H1 (cell line): ENCODE data around the gene SLC20A1. TPM values are rescaled to one million over a fixed set of nuclear protein-coding genes. Genes with fewer than 3 reads are reported as not detected.

ENCODE experiments used
- CTCF ChIA-PET: fragments of 300-600 bp; sonication (Branson Sonifier 250); formaldehyde crosslinking; loops from one replicate; lab custom pipeline; 2021; ENCODE audit not compliant: partially characterized antibody; lab: Charles Lee
- POLR2A ChIA-PET: fragments of 300-600 bp; sonication (Branson Sonifier 250); formaldehyde crosslinking; loops from one replicate; lab custom pipeline; 2021; ENCODE audit warnings: inconsistent platforms; ENCODE audit not compliant: partially characterized antibody; lab: Charles Lee
- DNase-seq, 2 experiments: peaks; one replicate each; pipeline versions ENCODE4 v3.0.0 to v3.0.0-alpha.2; 2010 to 2022; ENCODE audit warnings: low spot score in 2 of 2, low read depth in 1 of 2, mixed read lengths in 1 of 2
- FAIRE-seq: peaks from 2 replicates; lab custom pipeline; 2011; peaks lifted over from hg19 to GRCh38; lab: Jason Lieb, UNC
- H2AFZ ChIP-seq: 2 replicates; pipeline ENCODE4 v1.8.1; 2012; ENCODE audit warnings: low read length, inconsistent platforms
- H2AK5ac ChIP-seq: 2 replicates; pipeline ENCODE4 v1.6.1; 2013; ENCODE audit warnings: low read depth, low read length
- H2BK120ac ChIP-seq: replicated peaks from 2 replicates; pipeline ENCODE3; 2013; ENCODE audit warnings: low read depth, low read length, inconsistent platforms
- H2BK12ac ChIP-seq: 2 replicates; pipeline ENCODE4 v1.6.1; 2013; ENCODE audit warnings: low read depth, low read length
- H2BK15ac ChIP-seq: 2 replicates; pipeline ENCODE4 v1.6.1; 2013; ENCODE audit warnings: low read length
- H2BK20ac ChIP-seq: 2 replicates; pipeline ENCODE4 v1.6.1; 2013; ENCODE audit warnings: low read length
- H2BK5ac ChIP-seq: 2 replicates; pipeline ENCODE4 v1.6.1; 2013; ENCODE audit warnings: low read depth, low read length
- H3K14ac ChIP-seq: 2 replicates; pipeline ENCODE4 v1.6.1; 2013; ENCODE audit warnings: inconsistent platforms; ENCODE audit not compliant: insufficient read length
- H3K18ac ChIP-seq: 2 replicates; pipeline ENCODE4 v1.6.1; 2013; ENCODE audit warnings: low read length; ENCODE audit errors: extremely low read depth
- H3K23ac ChIP-seq: 2 replicates; pipeline ENCODE4 v1.6.1; 2013; ENCODE audit warnings: inconsistent platforms; ENCODE audit not compliant: insufficient read length
- H3K23me2 ChIP-seq: 2 replicates; pipeline ENCODE4 v1.6.1; 2013; ENCODE audit warnings: low read depth, low read length
- H3K27ac ChIP-seq: 2 replicates; pipeline ENCODE4 v1.6.1; 2011; ENCODE audit warnings: low read depth, low read length, inconsistent platforms
- H3K27me3 ChIP-seq, 4 experiments: replicated peaks in 1 of 4; 1 replicate in 1 of 4; 2 replicates in 3 of 4; pipeline versions ENCODE4 v1.6.1 to v1.8.1; 2011 to 2013; ENCODE audit warnings: low read length in 3 of 4, mild to moderate bottlenecking in 3 of 4, inconsistent platforms in 2 of 4, mixed read lengths in 2 of 4, moderate library complexity in 1 of 4; ENCODE audit not compliant: control insufficient read depth in 3 of 4, insufficient read depth in 3 of 4; ENCODE audit errors: extremely low read depth in 1 of 4
- H3K36me3 ChIP-seq, 4 experiments: 2 replicates each; pipeline versions ENCODE4 v1.6.1 to v1.8.1; 2011 to 2013; ENCODE audit warnings: mild to moderate bottlenecking in 4 of 4, low read length in 3 of 4, moderate library complexity in 2 of 4, control low read depth in 1 of 4, inconsistent platforms in 1 of 4; ENCODE audit not compliant: insufficient read depth in 4 of 4, control insufficient read depth in 2 of 4
- H3K4ac ChIP-seq: replicated peaks from 2 replicates; pipeline ENCODE3; 2013; ENCODE audit warnings: low read length, low read depth, mixed read lengths, inconsistent platforms; ENCODE audit not compliant: insufficient read length
- H3K4me1 ChIP-seq, 4 experiments: replicated peaks in 1 of 4; 1 replicate in 1 of 4; 2 replicates in 3 of 4; pipeline versions ENCODE4 v1.6.1 to v1.8.1; 2011 to 2013; ENCODE audit warnings: low read length in 3 of 4, inconsistent platforms in 2 of 4, mixed read lengths in 1 of 4; ENCODE audit not compliant: insufficient read depth in 4 of 4, control insufficient read depth in 3 of 4
- H3K4me2 ChIP-seq, 2 experiments: 2 replicates each; pipeline versions ENCODE4 v1.6.1 to v1.8.1; 2011 to 2013; ENCODE audit warnings: low read depth in 2 of 2, low read length in 2 of 2, control low read depth in 1 of 2, inconsistent platforms in 1 of 2, mild to moderate bottlenecking in 1 of 2; ENCODE audit not compliant: insufficient read depth in 1 of 2
- H3K4me3 ChIP-seq, 4 experiments: fragments of 200-600, 300-600 bp in 1 of 4; sonication (generic), shearing (Covaris generic), sonication (Bioruptor Twin) in 1 of 4; 2 replicates each; pipeline versions ENCODE4 v1.5.1 to v1.8.1; 2011 to 2016; ENCODE audit warnings: low read length in 4 of 4, low read depth in 3 of 4, control low read depth in 2 of 4, inconsistent platforms in 2 of 4, mild to moderate bottlenecking in 2 of 4, mixed read lengths in 1 of 4, moderate library complexity in 1 of 4; ENCODE audit not compliant: insufficient read depth in 2 of 4; ENCODE audit errors: extremely low read depth in 1 of 4
- H3K56ac ChIP-seq: replicated peaks from 2 replicates; pipeline ENCODE3; 2013; ENCODE audit warnings: low read depth, mild to moderate bottlenecking, mixed read lengths, low read length, inconsistent platforms; ENCODE audit not compliant: insufficient read length
- H3K79me1 ChIP-seq: 2 replicates; pipeline ENCODE4 v1.6.1; 2013; ENCODE audit warnings: low read depth, low read length, control low read depth
- H3K79me2 ChIP-seq, 2 experiments: 2 replicates each; pipeline versions ENCODE4 v1.6.1 to v1.8.1; 2012 to 2013; ENCODE audit warnings: low read length in 2 of 2, mild to moderate bottlenecking in 2 of 2, inconsistent platforms in 1 of 2; ENCODE audit not compliant: insufficient read depth in 2 of 2, control insufficient read depth in 1 of 2
- H3K9ac ChIP-seq, 4 experiments: replicated peaks in 1 of 4; 1 replicate in 1 of 4; 2 replicates in 3 of 4; pipeline versions ENCODE4 v1.6.1 to v1.8.1; 2011 to 2013; ENCODE audit warnings: low read depth in 3 of 4, low read length in 3 of 4, control low read depth in 2 of 4, mild to moderate bottlenecking in 2 of 4, moderate library complexity in 2 of 4, inconsistent platforms in 1 of 4; ENCODE audit errors: extremely low read depth in 1 of 4
- H3K9me3 ChIP-seq, 2 experiments: 2 replicates each; pipeline versions ENCODE4 v1.6.1 to v1.8.1; 2012 to 2013; ENCODE audit warnings: mild to moderate bottlenecking in 2 of 2, moderate library complexity in 2 of 2, control low read depth in 1 of 2, inconsistent platforms in 1 of 2, low read depth in 1 of 2, low read length in 1 of 2, mixed read lengths in 1 of 2; ENCODE audit not compliant: insufficient read depth in 2 of 2
- H4K20me1 ChIP-seq, 2 experiments: replicated peaks in 1 of 2; 2 replicates each; pipeline versions ENCODE3 to v1.8.1; 2011 to 2013; ENCODE audit warnings: inconsistent platforms in 2 of 2, low read length in 2 of 2, mild to moderate bottlenecking in 1 of 2; ENCODE audit not compliant: insufficient read depth in 2 of 2, control insufficient read depth in 1 of 2
- H4K5ac ChIP-seq: 2 replicates; pipeline ENCODE4 v1.6.1; 2013; ENCODE audit warnings: low read length, low read depth, mixed read lengths, inconsistent platforms; ENCODE audit not compliant: insufficient read length
- H4K8ac ChIP-seq: 2 replicates; pipeline ENCODE4 v1.8.0; 2013; ENCODE audit warnings: mild to moderate bottlenecking, moderate library complexity, low read length, inconsistent platforms; ENCODE audit not compliant: insufficient read depth; ENCODE audit errors: extremely low read depth
- H4K91ac ChIP-seq: replicated peaks from 2 replicates; pipeline ENCODE3; 2013; ENCODE audit warnings: low read length, mixed read lengths, inconsistent platforms; ENCODE audit not compliant: insufficient read length
- CHD1 ChIP-seq: IDR thresholded peaks from 2 replicates; pipeline ENCODE4 v1.6.1; 2012; ENCODE audit warnings: low read depth, low read length, improper control_type of control experiment
- CTBP2 ChIP-seq: IDR thresholded peaks from 2 replicates; pipeline ENCODE4 v1.7.0; 2011; ENCODE audit warnings: borderline replicate concordance, mild to moderate bottlenecking, moderate library complexity, mixed read lengths, low read length; ENCODE audit not compliant: insufficient read depth, insufficient read length
- EGR1 ChIP-seq: IDR thresholded peaks from 2 replicates; pipeline ENCODE4 v1.6.1; 2011; ENCODE audit warnings: low read depth, low read length, borderline replicate concordance
- GABPA ChIP-seq: IDR thresholded peaks from 2 replicates; pipeline ENCODE4 v1.6.1; 2011; ENCODE audit warnings: mild to moderate bottlenecking, low read length, moderate library complexity, borderline replicate concordance; ENCODE audit not compliant: insufficient read depth
- HDAC2 ChIP-seq, 2 experiments: fragments of 300-600 bp in 1 of 2; sonication (generic) in 1 of 2; IDR thresholded peaks; 2 replicates each; pipeline ENCODE4 v1.6.1; 2011 to 2012; ENCODE audit warnings: low read depth in 2 of 2, low read length in 2 of 2, mild to moderate bottlenecking in 2 of 2, moderate library complexity in 2 of 2, borderline replicate concordance in 1 of 2, inconsistent platforms in 1 of 2
- JUN ChIP-seq: IDR thresholded peaks from 2 replicates; pipeline ENCODE4 v1.6.1; 2011; ENCODE audit warnings: low read depth, mild to moderate bottlenecking, improper control_type of control experiment, low read length
- MAFK ChIP-seq: IDR thresholded peaks from 2 replicates; pipeline ENCODE4 v1.6.1; 2012; ENCODE audit warnings: low read depth, mild to moderate bottlenecking, improper control_type of control experiment, low read length
- SAP30 ChIP-seq: fragments of 300-600 bp; sonication (generic); IDR thresholded peaks from 2 replicates; pipeline ENCODE4 v1.7.1; 2012; ENCODE audit warnings: low read length, moderate library complexity, mild to moderate bottlenecking, inconsistent platforms; ENCODE audit not compliant: insufficient read depth, insufficient replicate concordance
- SIN3A ChIP-seq, 2 experiments: IDR thresholded peaks in 1 of 2; conservative IDR thresholded peaks in 1 of 2; 2 replicates each; pipeline ENCODE4 v1.6.1; 2011 to 2012; ENCODE audit warnings: low read length in 2 of 2, improper control_type of control experiment in 1 of 2, low read depth in 1 of 2, mild to moderate bottlenecking in 1 of 2
- SIX5 ChIP-seq: IDR thresholded peaks from 2 replicates; pipeline ENCODE4 v1.6.1; 2011; ENCODE audit warnings: mild to moderate bottlenecking, low read depth, low read length
- TAF1 ChIP-seq: IDR thresholded peaks from 2 replicates; pipeline ENCODE4 v1.6.1; 2011; ENCODE audit warnings: mild to moderate bottlenecking, low read depth, low read length
- WGBS, 2 experiments: shearing (Covaris generic) in 1 of 2; methylation state at CpG; one replicate each; pipeline versions ENCODE4 v1.1.6 to v1.1.7; 2013 to 2015; ENCODE audit warnings: low lambda C conversion rate in 2 of 2, mixed read lengths in 2 of 2, inconsistent platforms in 1 of 2, low coverage in 1 of 2, missing lambda C conversion rate in 1 of 2; ENCODE audit not compliant: insufficient replicate concordance in 2 of 2, insufficient coverage in 1 of 2, insufficient read length in 1 of 2; ENCODE audit errors: extremely low coverage in 1 of 2, missing lambda C conversion rate in 1 of 2; 5-methylcytosine and 5-hydroxymethylcytosine counted together
- polyA plus RNA-seq, 7 experiments: library from polyadenylated mRNA; depleted of rRNA in 3 of 7; stranded (reverse) in 5 of 7; unstranded in 2 of 7; fragments of >200 nt in 5 of 7; fragments of 200-250 nt in 2 of 7; gene quantifications; 1 replicate in 5 of 7; 2 replicates in 1 of 7; 4 replicates in 1 of 7; pipeline versions ENCODE4 v1.2.1 to v1.2.3, GENCODE V29; 2011 to 2013; ENCODE audit warnings: missing spikeins in 2 of 7, mixed read lengths in 2 of 7
- total RNA-seq: library from RNA; stranded (reverse); fragmentation: NEBNext Ultra II Directional; extraction: Animal tissue kit (Norgen Biotek cat#: 25700); gene quantifications from 2 replicates; pipeline ENCODE4 v1.2.1, GENCODE V29; 2021
- TF ChIP-seq, protein P1 (sequence below): IDR thresholded peaks from 2 replicates; pipeline ENCODE4 v1.6.1; 2012; ENCODE audit warnings: low read length, inconsistent platforms

The SLC20A1 gene
- total and polyA plus RNA-seq, 2 of the 8 experiments (the other 6 are each of a cell fraction or from before 2014, with no cell fraction given): 42.6 to 105 TPM

GRCh38 chr2:112604952-112605351 lies 40.8 kb upstream of the SLC20A1 start:
- H3K36me3 ChIP-seq: no peaks in the 10 kb centered on the region
- no peak overlapping the region for H2BK12ac ChIP-seq
- H2BK5ac ChIP-seq: no peak overlapping the region
- no peak overlapping the region for H3K56ac ChIP-seq
- no peak overlapping the region for H3K4me3 ChIP-seq
- H2BK120ac ChIP-seq: no peak overlapping the region
- H3K79me2 ChIP-seq: no peaks in the 10 kb centered on the region
- no peaks in the 10 kb centered on the region for H4K20me1 ChIP-seq
- H3K14ac ChIP-seq: no peak overlapping the region
- 74% methylated on average over 4 of the region's 4 CpGs; no CpG with 5 or more reads in 1 of the 2 experiments for WGBS, 2 experiments
- H4K91ac ChIP-seq: no peak overlapping the region
- CTCF ChIA-PET: interaction anchor here (1.0 to 8.9 kb wide), 4 partner anchors 10 to 122 kb away, joined by 3 to 57 read pairs (median 12); no protein-coding TSS in a partner anchor
- H4K5ac ChIP-seq: no peak overlapping the region
- H3K23ac ChIP-seq: no peak overlapping the region
- DNase-seq (no peak), FAIRE-seq (no peak)
- H3K27ac ChIP-seq: no peak overlapping the region
- H3K9ac ChIP-seq: no peak overlapping the region
- H3K4me1 ChIP-seq: no peaks in the 10 kb centered on the region
- POLR2A ChIA-PET: no interaction called here
- no peak overlapping the region for H3K18ac ChIP-seq
- H3K27me3 ChIP-seq: no peaks in the 10 kb centered on the region
- no peak overlapping the region for H3K4ac ChIP-seq
- H4K8ac ChIP-seq: no peak overlapping the region
- no peaks in the 10 kb centered on the region for H3K23me2 ChIP-seq
- H3K79me1 ChIP-seq: no peaks in the 10 kb centered on the region
- H3K4me2 ChIP-seq: no peak overlapping the region
- no peak overlapping the region for H2BK15ac ChIP-seq
- H2BK20ac ChIP-seq: no peak overlapping the region
- no peaks in the 10 kb centered on the region for H3K9me3 ChIP-seq
- no peak overlapping the region for H2AFZ ChIP-seq
- no peak overlapping the region for H2AK5ac ChIP-seq
- TF ChIP-seq GABPA (no peak), TAF1 (no peak), SAP30 (no peak), CTBP2 (no peak), CHD1 (no peak), SIN3A (conservative IDR thresholded peaks at IDR 0.05 in 1 of 2, IDR thresholded peaks at IDR 0.05 in 1 of 2; ENCODE audit: low read depth in 1 of 2, low read length in 2 of 2) (no peak), HDAC2 (IDR thresholded peaks at IDR 0.05; ENCODE audit: borderline replicate concordance in 1 of 2, low read depth in 2 of 2, low read length in 2 of 2) (no peak), SIX5 (no peak), EGR1 (no peak), JUN (no peak), MAFK (no peak)
- TF ChIP-seq, protein P1, sequence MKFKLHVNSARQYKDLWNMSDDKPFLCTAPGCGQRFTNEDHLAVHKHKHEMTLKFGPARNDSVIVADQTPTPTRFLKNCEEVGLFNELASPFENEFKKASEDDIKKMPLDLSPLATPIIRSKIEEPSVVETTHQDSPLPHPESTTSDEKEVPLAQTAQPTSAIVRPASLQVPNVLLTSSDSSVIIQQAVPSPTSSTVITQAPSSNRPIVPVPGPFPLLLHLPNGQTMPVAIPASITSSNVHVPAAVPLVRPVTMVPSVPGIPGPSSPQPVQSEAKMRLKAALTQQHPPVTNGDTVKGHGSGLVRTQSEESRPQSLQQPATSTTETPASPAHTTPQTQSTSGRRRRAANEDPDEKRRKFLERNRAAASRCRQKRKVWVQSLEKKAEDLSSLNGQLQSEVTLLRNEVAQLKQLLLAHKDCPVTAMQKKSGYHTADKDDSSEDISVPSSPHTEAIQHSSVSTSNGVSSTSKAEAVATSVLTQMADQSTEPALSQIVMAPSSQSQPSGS: no peak
